HEK293 (cell line): ENCODE measurements around the gene INPP5D.

ENCODE experiments used
- CTCF ChIA-PET: fragments of 350-600 bp; formaldehyde crosslinking; extraction: SDS; loops from one replicate; lab custom pipeline; 2021; ENCODE audit warnings: antibody characterized with exemption; lab: Yijun Ruan, JAX
- POLR2A ChIA-PET: fragments of 300-600 bp; formaldehyde crosslinking; extraction: SDS; loops from one replicate; lab custom pipeline; 2020; ENCODE audit warnings: antibody characterized with exemption, inconsistent platforms; lab: Yijun Ruan, JAX
- H3K27ac ChIP-seq: fragments of 200-500 bp; sonication (Bioruptor generic); 2 replicates; pipeline ENCODE4 v1.5.1; 2014; ENCODE audit warnings: low read depth, low read length, control low read depth, inconsistent platforms; ENCODE audit errors: extremely low read depth
- H3K36me3 ChIP-seq, 2 experiments: fragments of 200-500 bp in 1 of 2; sonication (Bioruptor generic) in 1 of 2; 1 replicate in 1 of 2; 2 replicates in 1 of 2; pipeline ENCODE4 v1.5.1; 2014 to 2017; ENCODE audit warnings: inconsistent platforms in 2 of 2, low read length in 2 of 2; ENCODE audit not compliant: control insufficient read depth in 2 of 2, insufficient read depth in 1 of 2
- H3K4me1 ChIP-seq: fragments of 200-500 bp; sonication (Bioruptor generic); 2 replicates; pipeline ENCODE4 v1.5.1; 2014; ENCODE audit warnings: mild to moderate bottlenecking, low read length, inconsistent platforms; ENCODE audit not compliant: control insufficient read depth, insufficient read depth
- H3K4me3 ChIP-seq: 2 replicates; pipeline ENCODE4 v1.5.1; 2011; ENCODE audit warnings: low read depth, mild to moderate bottlenecking, control low read depth, low read length, moderate library complexity
- H3K9me3 ChIP-seq: fragments of 200-500 bp; sonication (Bioruptor generic); 2 replicates; pipeline ENCODE4 v1.5.1; 2014; ENCODE audit warnings: low read depth, low read length, inconsistent platforms; ENCODE audit not compliant: control insufficient read depth, insufficient read depth
- EGR2 ChIP-seq: fragments of 450-650 bp; formaldehyde crosslinking; IDR thresholded peaks from 2 replicates; pipeline ENCODE4 v1.5.1; 2016; ENCODE audit warnings: low read depth, missing biosample characterization, missing genetic modification characterization
- HOXC10 ChIP-seq: sonication (generic); formaldehyde crosslinking; IDR thresholded peaks from 2 replicates; pipeline ENCODE4 v1.8.1; 2023; ENCODE audit warnings: mild to moderate bottlenecking, missing genetic modification reagents
- HOXD13 ChIP-seq: sonication (generic); formaldehyde crosslinking; IDR thresholded peaks from 2 replicates; pipeline ENCODE4 v1.8.0; 2022; ENCODE audit warnings: missing genetic modification reagents, borderline replicate concordance
- KLF16 ChIP-seq: fragments of 450-650 bp; formaldehyde crosslinking; IDR thresholded peaks from 2 replicates; pipeline ENCODE4 v1.5.1; 2017; ENCODE audit warnings: missing biosample characterization, missing genetic modification characterization
- SCRT2 ChIP-seq: fragments of 450-650 bp; formaldehyde crosslinking; IDR thresholded peaks from 2 replicates; pipeline ENCODE4 v1.5.1; 2016; ENCODE audit warnings: missing biosample characterization, missing genetic modification characterization
- SP7 ChIP-seq: fragments of 450-650 bp; formaldehyde crosslinking; IDR thresholded peaks from 2 replicates; pipeline ENCODE4 v1.5.1; 2016; ENCODE audit warnings: missing biosample characterization, missing genetic modification characterization
- ZBTB21 ChIP-seq: fragments of 450-650 bp; formaldehyde crosslinking; IDR thresholded peaks from 2 replicates; pipeline ENCODE4 v1.5.1; 2017; ENCODE audit warnings: missing biosample characterization, missing genetic modification characterization
- ZFHX2 ChIP-seq: fragments of 450-650 bp; formaldehyde crosslinking; conservative IDR thresholded peaks from 2 replicates; pipeline ENCODE4 v1.5.1; 2016; ENCODE audit warnings: missing biosample characterization, missing genetic modification characterization
- ZIC2 ChIP-seq: fragments of 450-650 bp; formaldehyde crosslinking; IDR thresholded peaks from 2 replicates; pipeline ENCODE4 v1.5.1; 2016; ENCODE audit warnings: missing biosample characterization, missing genetic modification characterization
- ZNF202 ChIP-seq: fragments of 450-650 bp; formaldehyde crosslinking; IDR thresholded peaks from 2 replicates; pipeline ENCODE4 v1.5.1; 2016; ENCODE audit warnings: missing biosample characterization, missing genetic modification characterization, borderline replicate concordance
- ZNF223 ChIP-seq: fragments of 450-650 bp; formaldehyde crosslinking; IDR thresholded peaks from 2 replicates; pipeline ENCODE4 v1.5.1; 2016; ENCODE audit warnings: missing biosample characterization, missing genetic modification characterization
- ZNF354C ChIP-seq: fragments of 450-650 bp; formaldehyde crosslinking; IDR thresholded peaks from 2 replicates; pipeline ENCODE4 v1.5.1; 2016; ENCODE audit warnings: missing biosample characterization, missing genetic modification characterization, low read depth, borderline replicate concordance
- ZNF366 ChIP-seq: fragments of 450-650 bp; formaldehyde crosslinking; conservative IDR thresholded peaks from 2 replicates; pipeline ENCODE4 v1.5.1; 2016; ENCODE audit warnings: missing biosample characterization, missing genetic modification characterization
- ZNF37A ChIP-seq: fragments of 450-650 bp; IDR thresholded peaks from 2 replicates; pipeline ENCODE4 v1.5.1; 2018; ENCODE audit warnings: missing biosample characterization, missing genetic modification characterization
- ZNF530 ChIP-seq: fragments of 450-650 bp; formaldehyde crosslinking; IDR thresholded peaks from 2 replicates; pipeline ENCODE4 v1.5.1; 2016; ENCODE audit warnings: low read depth, missing biosample characterization, missing genetic modification characterization
- ZNF560 ChIP-seq: fragments of 450-650 bp; formaldehyde crosslinking; IDR thresholded peaks from 2 replicates; pipeline ENCODE4 v1.5.1; 2017; ENCODE audit warnings: missing biosample characterization, missing genetic modification characterization, borderline replicate concordance
- ZNF580 ChIP-seq: fragments of 450-650 bp; formaldehyde crosslinking; IDR thresholded peaks from 2 replicates; pipeline ENCODE4 v1.5.1; 2016; ENCODE audit warnings: missing biosample characterization, missing genetic modification characterization
- ZNF600 ChIP-seq: fragments of 450-650 bp; formaldehyde crosslinking; IDR thresholded peaks from 2 replicates; pipeline ENCODE4 v1.5.1; 2016; ENCODE audit warnings: missing biosample characterization, missing genetic modification characterization
- ZNF626 ChIP-seq: fragments of 450-650 bp; sonication (Bioruptor Pico); formaldehyde crosslinking; IDR thresholded peaks from 2 replicates; pipeline ENCODE4 v1.5.1; 2018; ENCODE audit warnings: missing biosample characterization, missing genetic modification characterization, inconsistent platforms
- ZNF639 ChIP-seq: fragments of 450-650 bp; formaldehyde crosslinking; IDR thresholded peaks from 2 replicates; pipeline ENCODE4 v1.5.1; 2016; ENCODE audit warnings: missing biosample characterization, missing genetic modification characterization
- ZNF660 ChIP-seq: fragments of 450-650 bp; IDR thresholded peaks from 2 replicates; pipeline ENCODE4 v1.5.1; 2018; ENCODE audit warnings: missing biosample characterization, mild to moderate bottlenecking, missing genetic modification characterization

INPP5D gene

GRCh38 chr2:233031556-233032500, 28.3 kb upstream of the INPP5D start:
- POLR2A ChIA-PET = no interaction called here
- TF ChIP-seq ZNF600 (tag by site-specific recombination) = no peak
- no peak for TF ChIP-seq ZNF366
- peak; percentile 64 for TF ChIP-seq ZFHX2 (tag by site-specific recombination)
- no peak for TF ChIP-seq ZNF560
- no peak for TF ChIP-seq SCRT2 (tag by site-specific recombination)
- TF ChIP-seq EGR2 (tag by site-specific recombination) = peak; percentile 58; the same call in 1 of the 2 replicates
- H3K27ac ChIP-seq = no peak overlapping the region
- no peak overlapping the region for H3K4me3 ChIP-seq
- CTCF ChIA-PET = interaction anchor here (0.6 to 4.9 kb wide), 5 partner anchors 22 to 426 kb away, joined by 3 to 33 read pairs (median 4); partner anchors contain the start of gene ATG16L1
- H3K36me3 ChIP-seq = no peaks in the 10 kb centered on the region
- no peaks in the 10 kb centered on the region for H3K9me3 ChIP-seq
- no peaks in the 10 kb centered on the region for H3K4me1 ChIP-seq

GRCh38 chr2:233032551-233033320, 27.4 kb upstream of the INPP5D start, which contains the start of gene NEU2:
Gene NEU2, plus strand, starts transcription at chr2:233032672. Its CDS starts 0 bp downstream, at chr2:233032672.
- CTCF ChIA-PET = interaction anchor here (0.6 to 4.9 kb wide), 3 partner anchors 21 to 31 kb away, joined by 3 to 33 read pairs (median 8); no protein-coding TSS in a partner anchor
- Histone ChIP-seq H3K4me3 (no peak within 1 kb of the TSS), H3K9me3 (no peaks in the 10 kb centered on the region), H3K4me1 (no peaks in the 10 kb centered on the region), H3K27ac (no peak within 1 kb of the TSS), H3K36me3 (no peaks in the 10 kb centered on the region)
- TF ChIP-seq SP7 (tag by site-specific recombination) (no peak), KLF16 (tag by site-specific recombination) (no peak), ZNF580 (tag by site-specific recombination) (no peak), ZNF37A (tag by site-specific recombination) (no peak), ZBTB21 (tag by site-specific recombination) (no peak), ZNF354C (tag by site-specific recombination) (no peak), ZNF202 (tag by site-specific recombination) (no peak)
- POLR2A ChIA-PET = no interaction called here

- Histone ChIP-seq H3K27ac (no peak overlapping the region), H3K4me3 (no peak overlapping the region), H3K9me3 (no peaks in the 10 kb centered on the region), H3K36me3 (no peaks in the 10 kb centered on the region), H3K4me1 (no peaks in the 10 kb centered on the region)
- POLR2A ChIA-PET = no interaction called here
- TF ChIP-seq ZNF530 (tag by site-specific recombination) (no peak), ZNF660 (tag by site-specific recombination) (no peak), HOXD13 (CRISPR knock-in tag) (no peak), ZNF626 (tag by site-specific recombination) (no peak), ZNF223 (no peak), ZNF639 (tag by site-specific recombination) (no peak), ZIC2 (tag by site-specific recombination) (no peak), HOXC10 (CRISPR knock-in tag) (no peak)
- CTCF ChIA-PET = interaction anchor here (0.5 to 2.2 kb wide), 5 partner anchors 20 to 225 kb away, joined by 3 to 8 read pairs (median 3); no protein-coding TSS in a partner anchor
Measured at GRCh38 chr2:233033672-233034071, 26.5 kb upstream of the INPP5D start.
